Measurements from ENCODE around the gene RAN. TPM values are rescaled to one million over a fixed set of nuclear protein-coding genes. Genes with fewer than 3 reads are reported as not detected.
"Not testable (repeated sequence)": the region's sequence is repeated elsewhere in the genome, so short reads cannot be mapped to it uniquely, and the experiment has no call there.

The RAN gene
- total RNA-seq, 1 experiment from 2014 or later = 897 TPM

DNA sequence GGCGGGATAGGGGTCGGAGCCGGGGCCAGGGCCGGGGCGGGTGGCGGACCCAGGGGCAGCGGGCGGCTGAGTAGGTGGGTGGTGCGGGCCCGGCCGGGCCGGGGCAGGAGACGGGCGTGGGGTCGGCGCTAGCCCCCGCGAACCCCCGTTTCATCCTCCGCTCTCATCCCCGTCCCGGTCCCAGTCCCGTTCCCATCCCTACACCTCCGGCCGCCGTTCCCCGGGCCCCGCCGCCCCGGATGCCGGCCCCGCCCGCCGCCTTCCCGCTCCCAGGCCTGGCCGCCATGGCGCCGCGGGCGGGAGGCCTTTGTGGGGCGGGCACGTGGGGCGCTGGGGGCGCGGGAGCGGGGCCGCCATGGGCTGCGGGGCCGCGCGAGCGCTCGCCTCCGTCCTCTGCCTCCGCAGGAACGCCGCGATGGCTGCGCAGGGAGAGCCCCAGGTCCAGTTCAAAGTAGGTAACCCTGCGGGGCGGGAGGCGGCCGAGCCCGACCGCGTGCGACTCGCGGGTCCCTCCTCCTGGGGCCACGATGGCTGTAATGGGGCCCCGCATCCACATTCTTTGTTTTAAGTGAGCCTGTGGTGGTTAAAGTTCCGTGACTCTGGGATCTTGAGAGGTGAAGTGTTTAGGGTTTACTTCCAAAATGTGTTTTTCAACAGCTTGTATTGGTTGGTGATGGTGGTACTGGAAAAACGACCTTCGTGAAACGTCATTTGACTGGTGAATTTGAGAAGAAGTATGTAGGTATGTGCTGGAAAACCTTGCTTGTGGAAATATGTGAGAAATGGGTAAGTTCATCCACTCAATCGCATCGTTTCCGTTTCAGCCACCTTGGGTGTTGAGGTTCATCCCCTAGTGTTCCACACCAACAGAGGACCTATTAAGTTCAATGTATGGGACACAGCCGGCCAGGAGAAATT, 572 bp downstream of the RAN start:
- Histone ChIP-seq H3K4me3 (ENCODE audit: low read length) (peak overlapping the region; percentile 93), H3K9ac (ENCODE audit: low read length) (peak overlapping the region; percentile 98), H3K27me3 (ENCODE audit: low read length) (no peaks in the 10 kb centered on the region), H3K27ac (ENCODE audit: low read length) (peak overlapping the region; percentile 81), H3K4me1 (ENCODE audit: low read length) (peaks cover 38% of the 10 kb centered on the region), H4K20me1 (ENCODE audit: insufficient read depth, low read depth, low read length) (peaks cover 26% of the 10 kb centered on the region), H2AFZ (ENCODE audit: low read length) (no peak overlapping the region), H3K9me3 (ENCODE audit: low read length) (no peaks in the 10 kb centered on the region), H3K36me3 (ENCODE audit: insufficient read depth, low read length) (peaks cover 48% of the 10 kb centered on the region), H3K79me2 (ENCODE audit: low read length) (peaks cover 15% of the 10 kb centered on the region), H3K9me2 (replicated peaks; ENCODE audit: insufficient read depth, low read length) (no peaks in the 10 kb centered on the region), H3K4me2 (ENCODE audit: low read depth, low read length, poor library complexity, severe bottlenecking) (peak overlapping the region; percentile 93)
- DNase-seq = peak; percentile 63

DNA sequence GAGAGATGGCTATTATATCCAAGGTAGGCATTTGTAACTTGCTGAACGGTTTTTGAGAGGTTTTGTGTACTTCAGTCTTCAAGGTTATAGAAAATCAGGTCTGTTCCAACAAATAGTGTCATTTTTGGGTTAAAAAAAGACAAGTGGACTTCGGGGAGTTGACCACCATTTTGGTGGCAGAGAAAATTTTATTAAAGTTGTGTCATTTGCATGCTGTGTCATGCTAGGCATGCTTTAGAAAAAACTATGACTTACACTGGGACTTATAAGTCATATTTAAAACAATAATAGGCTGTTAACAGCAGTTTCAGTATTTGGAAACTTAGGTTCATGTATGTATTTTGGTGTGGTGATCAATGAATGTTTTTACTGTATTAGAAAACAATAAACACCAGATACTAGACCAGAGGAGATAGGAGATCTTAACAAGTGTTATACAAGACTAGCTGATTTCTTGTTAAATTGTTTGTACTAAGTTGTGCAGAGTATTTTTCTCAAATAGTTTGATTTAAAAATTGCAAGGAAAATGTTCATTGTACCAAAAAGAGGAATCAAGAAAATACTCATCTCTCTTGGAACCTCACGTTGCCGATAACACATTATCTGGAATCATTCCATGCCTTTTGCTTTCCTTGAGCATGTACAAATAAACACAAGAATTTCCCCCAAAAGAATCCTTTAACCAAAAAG, 1.4 kb downstream of the RAN start:
- no peaks in the 10 kb centered on the region for H3K27me3 ChIP-seq (ENCODE audit: low read length)
- H3K9ac ChIP-seq (ENCODE audit: low read length) = peak overlapping the region; percentile 98
- H3K9me2 ChIP-seq (replicated peaks; ENCODE audit: insufficient read depth, low read length) = no peaks in the 10 kb centered on the region
- peaks cover 15% of the 10 kb centered on the region for H3K79me2 ChIP-seq (ENCODE audit: low read length)
- peak overlapping the region; percentile 81 for H3K27ac ChIP-seq (ENCODE audit: low read length)
- peak overlapping the region; percentile 93 for H3K4me2 ChIP-seq (ENCODE audit: low read depth, low read length, poor library complexity, severe bottlenecking)
- H4K20me1 ChIP-seq (ENCODE audit: insufficient read depth, low read depth, low read length) = peaks cover 26% of the 10 kb centered on the region
- no peak overlapping the region for H2AFZ ChIP-seq (ENCODE audit: low read length)
- H3K4me3 ChIP-seq (ENCODE audit: low read length) = peak overlapping the region; percentile 93
- peak; percentile 55 for DNase-seq
- peaks cover 48% of the 10 kb centered on the region for H3K36me3 ChIP-seq (ENCODE audit: insufficient read depth, low read length)
- H3K4me1 ChIP-seq (ENCODE audit: low read length) = peaks cover 43% of the 10 kb centered on the region
- H3K9me3 ChIP-seq (ENCODE audit: low read length) = no peaks in the 10 kb centered on the region

DNA sequence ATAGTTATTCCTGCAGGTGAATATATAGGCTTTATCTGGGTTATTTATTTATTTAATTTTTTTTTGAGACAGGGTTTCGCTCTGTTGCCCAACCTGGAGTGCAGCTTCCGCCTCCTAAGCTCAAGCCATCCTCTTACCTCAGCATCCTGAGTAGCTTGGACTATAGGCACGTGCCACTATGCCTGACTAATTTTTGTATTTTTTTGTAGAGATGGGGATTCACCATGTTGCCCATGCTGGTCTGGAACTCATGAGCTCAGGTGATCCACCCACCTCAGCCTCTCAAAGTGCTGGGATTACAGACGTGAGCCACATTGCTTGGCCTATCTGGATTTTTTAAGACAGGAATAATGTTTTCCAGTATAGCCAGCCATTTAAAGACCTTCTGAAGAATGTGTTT, 2.0 kb downstream of the RAN start:
- DNase-seq = no peak
- Histone ChIP-seq H3K9ac (ENCODE audit: low read length) (peak overlapping the region; percentile 98; the same call in 1 of the 2 replicates), H3K27me3 (ENCODE audit: low read length) (no peaks in the 10 kb centered on the region), H3K4me2 (ENCODE audit: low read depth, low read length, poor library complexity, severe bottlenecking) (peak overlapping the region; percentile 93), H3K36me3 (ENCODE audit: insufficient read depth, low read length) (peaks cover 48% of the 10 kb centered on the region), H3K9me2 (replicated peaks; ENCODE audit: insufficient read depth, low read length) (no peaks in the 10 kb centered on the region), H3K4me1 (ENCODE audit: low read length) (peaks cover 47% of the 10 kb centered on the region), H3K27ac (ENCODE audit: low read length) (peak overlapping the region; percentile 81), H3K79me2 (ENCODE audit: low read length) (peaks cover 15% of the 10 kb centered on the region), H3K9me3 (ENCODE audit: low read length) (no peaks in the 10 kb centered on the region), H2AFZ (ENCODE audit: low read length) (no peak overlapping the region), H3K4me3 (ENCODE audit: low read length) (peak overlapping the region; percentile 93), H4K20me1 (ENCODE audit: insufficient read depth, low read depth, low read length) (peaks cover 26% of the 10 kb centered on the region)

DNA sequence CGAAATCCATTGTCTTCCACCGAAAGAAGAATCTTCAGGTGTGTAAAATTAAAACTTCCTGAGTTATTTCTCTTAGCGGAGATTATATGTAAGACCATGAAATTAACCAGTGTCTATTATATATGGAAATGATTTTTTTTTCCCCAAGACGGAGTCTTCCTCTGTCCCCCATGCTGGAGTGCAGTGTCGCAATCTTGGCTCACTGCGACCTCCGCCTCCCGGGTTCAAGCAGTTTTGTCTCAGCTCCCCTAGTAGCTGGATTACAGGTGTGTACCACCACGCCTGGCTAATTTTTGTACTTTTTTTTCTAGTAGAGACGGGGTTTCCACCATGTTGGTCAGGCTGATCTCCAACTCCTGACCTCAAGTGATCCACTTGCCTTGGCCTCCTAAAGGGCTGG, 2.8 kb downstream of the RAN start:
- no peaks in the 10 kb centered on the region for H3K27me3 ChIP-seq (ENCODE audit: low read length)
- H3K4me1 ChIP-seq (ENCODE audit: low read length) = peaks cover 53% of the 10 kb centered on the region
- H3K9me2 ChIP-seq (replicated peaks; ENCODE audit: insufficient read depth, low read length) = no peaks in the 10 kb centered on the region
- no peaks in the 10 kb centered on the region for H3K9me3 ChIP-seq (ENCODE audit: low read length)
- no peak overlapping the region for H2AFZ ChIP-seq (ENCODE audit: low read length)
- H4K20me1 ChIP-seq (ENCODE audit: insufficient read depth, low read depth, low read length) = peaks cover 26% of the 10 kb centered on the region
- no peak overlapping the region for H3K4me2 ChIP-seq (ENCODE audit: low read depth, low read length, poor library complexity, severe bottlenecking)
- peaks cover 48% of the 10 kb centered on the region for H3K36me3 ChIP-seq (ENCODE audit: insufficient read depth, low read length)
- no peak for DNase-seq
- no peak overlapping the region for H3K4me3 ChIP-seq (ENCODE audit: low read length)
- peaks cover 15% of the 10 kb centered on the region for H3K79me2 ChIP-seq (ENCODE audit: low read length)
- H3K27ac ChIP-seq (ENCODE audit: low read length) = no peak overlapping the region
- no peak overlapping the region for H3K9ac ChIP-seq (ENCODE audit: low read length)

DNA sequence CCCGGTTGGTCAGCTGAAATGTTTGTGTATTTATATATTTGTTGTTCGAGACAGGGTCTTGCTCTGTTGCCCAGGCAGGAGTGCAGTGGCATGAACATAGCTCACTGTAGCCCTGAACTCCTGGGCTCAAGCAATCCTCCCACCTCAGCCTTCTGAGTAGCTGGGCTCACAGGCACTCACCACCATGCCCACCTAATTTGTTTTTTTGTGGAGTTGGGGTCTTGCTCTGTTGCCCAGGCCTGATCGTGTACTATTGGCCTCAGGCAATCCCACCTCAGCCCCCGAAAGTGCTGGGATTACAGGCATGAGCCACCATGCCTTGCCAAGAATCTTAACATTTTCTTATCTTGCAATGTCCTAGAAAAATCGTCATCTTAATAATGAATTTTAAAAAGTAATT, 3.3 kb downstream of the RAN start:
- no peaks in the 10 kb centered on the region for H3K27me3 ChIP-seq (ENCODE audit: low read length)
- H3K27ac ChIP-seq (ENCODE audit: low read length) = no peak overlapping the region
- H3K4me3 ChIP-seq (ENCODE audit: low read length) = no peak overlapping the region
- H3K9me2 ChIP-seq (replicated peaks; ENCODE audit: insufficient read depth, low read length) = no peaks in the 10 kb centered on the region
- H3K9me3 ChIP-seq (ENCODE audit: low read length) = no peaks in the 10 kb centered on the region
- H4K20me1 ChIP-seq (ENCODE audit: insufficient read depth, low read depth, low read length) = peaks cover 26% of the 10 kb centered on the region
- peaks cover 48% of the 10 kb centered on the region for H3K36me3 ChIP-seq (ENCODE audit: insufficient read depth, low read length)
- H3K9ac ChIP-seq (ENCODE audit: low read length) = no peak overlapping the region
- H3K79me2 ChIP-seq (ENCODE audit: low read length) = peaks cover 15% of the 10 kb centered on the region
- H2AFZ ChIP-seq (ENCODE audit: low read length) = no peak overlapping the region
- H3K4me1 ChIP-seq (ENCODE audit: low read length) = peaks cover 51% of the 10 kb centered on the region
- no peak overlapping the region for H3K4me2 ChIP-seq (ENCODE audit: low read depth, low read length, poor library complexity, severe bottlenecking)
- no peak for DNase-seq

DNA sequence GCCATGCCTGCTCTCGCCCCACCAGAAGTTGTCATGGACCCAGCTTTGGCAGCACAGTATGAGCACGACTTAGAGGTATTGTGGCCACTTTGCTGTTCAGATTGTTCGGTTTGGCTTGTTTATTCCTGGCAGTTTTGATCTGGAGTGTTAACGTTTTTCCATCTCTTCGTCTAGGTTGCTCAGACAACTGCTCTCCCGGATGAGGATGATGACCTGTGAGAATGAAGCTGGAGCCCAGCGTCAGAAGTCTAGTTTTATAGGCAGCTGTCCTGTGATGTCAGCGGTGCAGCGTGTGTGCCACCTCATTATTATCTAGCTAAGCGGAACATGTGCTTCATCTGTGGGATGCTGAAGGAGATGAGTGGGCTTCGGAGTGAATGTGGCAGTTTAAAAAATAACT, 3.8 kb downstream of the RAN start:
- H3K79me2 ChIP-seq (ENCODE audit: low read length) = peaks cover 15% of the 10 kb centered on the region
- H3K4me2 ChIP-seq (ENCODE audit: low read depth, low read length, poor library complexity, severe bottlenecking); H3K9ac ChIP-seq (ENCODE audit: low read length); H2AFZ ChIP-seq (ENCODE audit: low read length); H3K27ac ChIP-seq (ENCODE audit: low read length); H3K9me2 ChIP-seq (replicated peaks; ENCODE audit: insufficient read depth, low read length); H3K27me3 ChIP-seq (ENCODE audit: low read length); DNase-seq; H3K4me3 ChIP-seq (ENCODE audit: low read length); H3K9me3 ChIP-seq (ENCODE audit: low read length): not testable (repeated sequence)
- H4K20me1 ChIP-seq (ENCODE audit: insufficient read depth, low read depth, low read length) = peaks cover 26% of the 10 kb centered on the region
- H3K4me1 ChIP-seq (ENCODE audit: low read length) = peaks cover 50% of the 10 kb centered on the region
- peaks cover 48% of the 10 kb centered on the region for H3K36me3 ChIP-seq (ENCODE audit: insufficient read depth, low read length)

DNA sequence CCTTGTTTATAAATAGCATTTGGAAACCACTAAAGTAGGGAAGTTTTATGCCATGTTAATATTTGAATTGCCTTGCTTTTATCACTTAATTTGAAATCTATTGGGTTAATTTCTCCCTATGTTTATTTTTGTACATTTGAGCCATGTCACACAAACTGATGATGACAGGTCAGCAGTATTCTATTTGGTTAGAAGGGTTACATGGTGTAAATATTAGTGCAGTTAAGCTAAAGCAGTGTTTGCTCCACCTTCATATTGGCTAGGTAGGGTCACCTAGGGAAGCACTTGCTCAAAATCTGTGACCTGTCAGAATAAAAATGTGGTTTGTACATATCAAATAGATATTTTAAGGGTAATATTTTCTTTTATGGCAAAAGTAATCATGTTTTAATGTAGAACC, 4.4 kb downstream of the RAN start:
- H3K4me2 ChIP-seq (ENCODE audit: low read depth, low read length, poor library complexity, severe bottlenecking) = no peak overlapping the region
- peaks cover 14% of the 10 kb centered on the region for H3K79me2 ChIP-seq (ENCODE audit: low read length)
- no peak overlapping the region for H2AFZ ChIP-seq (ENCODE audit: low read length)
- H3K9me2 ChIP-seq (replicated peaks; ENCODE audit: insufficient read depth, low read length) = no peaks in the 10 kb centered on the region
- H3K9me3 ChIP-seq (ENCODE audit: low read length) = no peaks in the 10 kb centered on the region
- peak; percentile 42 for DNase-seq
- peaks cover 26% of the 10 kb centered on the region for H4K20me1 ChIP-seq (ENCODE audit: insufficient read depth, low read depth, low read length)
- peaks cover 46% of the 10 kb centered on the region for H3K4me1 ChIP-seq (ENCODE audit: low read length)
- no peak overlapping the region for H3K27ac ChIP-seq (ENCODE audit: low read length)
- peaks cover 48% of the 10 kb centered on the region for H3K36me3 ChIP-seq (ENCODE audit: insufficient read depth, low read length)
- no peak overlapping the region for H3K4me3 ChIP-seq (ENCODE audit: low read length)
- H3K27me3 ChIP-seq (ENCODE audit: low read length) = no peaks in the 10 kb centered on the region
- H3K9ac ChIP-seq (ENCODE audit: low read length) = no peak overlapping the region

DNA sequence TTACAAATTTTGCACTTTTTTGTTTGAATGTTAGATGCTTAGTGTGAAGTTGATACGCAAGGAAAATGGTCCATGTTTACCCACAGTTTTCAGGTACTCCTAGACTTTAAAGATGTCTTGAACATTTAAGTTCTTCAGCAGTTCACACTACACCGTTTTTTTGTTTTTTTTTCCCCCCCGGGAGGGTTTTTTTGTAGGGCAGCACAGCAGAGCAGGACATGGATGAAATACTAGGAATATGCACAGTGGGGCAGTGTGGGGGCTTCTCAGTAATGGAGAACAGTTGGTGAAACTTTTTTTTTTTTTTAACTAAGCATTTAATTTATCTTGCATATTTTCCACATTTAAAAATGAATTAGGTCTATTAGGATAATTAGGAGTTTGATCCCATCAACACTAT, 4.9 kb downstream of the RAN start:
- H3K4me1 ChIP-seq (ENCODE audit: low read length) = peaks cover 44% of the 10 kb centered on the region
- H3K4me3 ChIP-seq (ENCODE audit: low read length) = no peak overlapping the region
- H3K9me2 ChIP-seq (replicated peaks; ENCODE audit: insufficient read depth, low read length) = no peaks in the 10 kb centered on the region
- H2AFZ ChIP-seq (ENCODE audit: low read length) = no peak overlapping the region
- H3K36me3 ChIP-seq (ENCODE audit: insufficient read depth, low read length) = peaks cover 48% of the 10 kb centered on the region
- no peak overlapping the region for H3K27ac ChIP-seq (ENCODE audit: low read length)
- H4K20me1 ChIP-seq (ENCODE audit: insufficient read depth, low read depth, low read length) = peaks cover 26% of the 10 kb centered on the region
- DNase-seq = peak; percentile 49
- H3K9ac ChIP-seq (ENCODE audit: low read length) = no peak overlapping the region
- H3K27me3 ChIP-seq (ENCODE audit: low read length) = no peaks in the 10 kb centered on the region
- no peak overlapping the region for H3K4me2 ChIP-seq (ENCODE audit: low read depth, low read length, poor library complexity, severe bottlenecking)
- peaks cover 13% of the 10 kb centered on the region for H3K79me2 ChIP-seq (ENCODE audit: low read length)
- H3K9me3 ChIP-seq (ENCODE audit: low read length) = no peaks in the 10 kb centered on the region
